ENCODE results near the gene MCHR1.

- TF ChIP-seq POLR2A (IDR thresholded peaks at IDR 0.05; ENCODE audit: extremely low read depth, insufficient read length) (no peak), CTCF (IDR thresholded peaks at IDR 0.05; ENCODE audit: low read depth, low read length) (no peak), MYC (IDR thresholded peaks at IDR 0.05; ENCODE audit: low read depth, low read length) (no peak)
Observed at GRCh38 chr22:40631925-40632324, 47.4 kb upstream of the MCHR1 start.

Measured in NB4 (cell line).